CD4-positive, alpha-beta memory T cell (primary cell): Measurements from ENCODE around the gene MPHOSPH9. TPM values are rescaled to one million over a fixed set of nuclear protein-coding genes. Genes with fewer than 3 reads are reported as not detected.
"Not testable (repeated sequence)": the region's sequence is repeated elsewhere in the genome, so short reads cannot be mapped to it uniquely, and the experiment has no call there.

Experiments used
- CTCF ChIA-PET: fragments of 350-600 bp; sonication (Branson Sonifier 250); formaldehyde crosslinking; loops from one replicate; lab custom pipeline; 2021; ENCODE audit warnings: inconsistent platforms; ENCODE audit not compliant: partially characterized antibody; lab: Charles Lee
- POLR2A ChIA-PET: fragments of 350-600 bp; sonication (Branson Sonifier 250); formaldehyde crosslinking; loops from one replicate; lab custom pipeline; 2021; ENCODE audit not compliant: partially characterized antibody; lab: Charles Lee
- DNase-seq, 5 donors: peaks; one replicate each; pipeline versions ENCODE4 v3.0.0 to v3.0.0-alpha.2; 2020 to 2022; ENCODE audit warnings: mixed read lengths in 1 of 5
- H3K27ac ChIP-seq: one replicate; pipeline ENCODE4 v1.7.0; 2013; ENCODE audit warnings: low read depth, low read length
- H3K27me3 ChIP-seq: 2 replicates; pipeline ENCODE4 v1.7.0; 2013; ENCODE audit warnings: mild to moderate bottlenecking, low read length, moderate library complexity; ENCODE audit not compliant: insufficient read depth
- H3K36me3 ChIP-seq: 2 replicates; pipeline ENCODE4 v1.7.0; 2013; ENCODE audit warnings: mild to moderate bottlenecking, low read length, moderate library complexity; ENCODE audit not compliant: insufficient read depth
- H3K4me1 ChIP-seq: 2 replicates; pipeline ENCODE4 v1.7.0; 2013; ENCODE audit warnings: mild to moderate bottlenecking, low read length, moderate library complexity; ENCODE audit not compliant: insufficient read depth
- H3K4me3 ChIP-seq, 2 donors: one replicate each; pipeline ENCODE4 v1.7.0; 2013; ENCODE audit warnings: low read length in 2 of 2, mild to moderate bottlenecking in 1 of 2
- H3K9me3 ChIP-seq, 2 donors: one replicate each; pipeline ENCODE4 v1.7.0; 2013; ENCODE audit warnings: low read length in 2 of 2, control low read depth in 1 of 2; ENCODE audit not compliant: control insufficient read depth in 1 of 2
- H3K27ac Mint-ChIP-seq, 7 donors: one replicate each; pipeline ENCODE4 v1.8.0; 2020 to 2021; ENCODE audit warnings: mixed read lengths in 7 of 7, mild to moderate bottlenecking in 6 of 7, inconsistent platforms in 3 of 7, moderate library complexity in 3 of 7
- H3K27me3 Mint-ChIP-seq, 2 donors: one replicate each; pipeline ENCODE4 v1.8.0; 2020 to 2021; ENCODE audit warnings: mixed read lengths in 2 of 2
- H3K36me3 Mint-ChIP-seq, 2 donors: one replicate each; pipeline ENCODE4 v1.8.0; 2020 to 2021; ENCODE audit warnings: mixed read lengths in 2 of 2, inconsistent platforms in 1 of 2, mild to moderate bottlenecking in 1 of 2
- H3K4me1 Mint-ChIP-seq, 4 donors: one replicate each; pipeline ENCODE4 v1.8.0; 2020 to 2021; ENCODE audit warnings: mixed read lengths in 4 of 4, mild to moderate bottlenecking in 1 of 4
- H3K4me3 Mint-ChIP-seq, 8 donors: one replicate each; pipeline ENCODE4 v1.8.0; 2020 to 2021; ENCODE audit warnings: mixed read lengths in 8 of 8, mild to moderate bottlenecking in 7 of 8, moderate library complexity in 6 of 8, inconsistent platforms in 3 of 8
- H3K9me3 Mint-ChIP-seq, 8 donors: one replicate each; pipeline ENCODE4 v1.8.0; 2020 to 2021; ENCODE audit warnings: mixed read lengths in 8 of 8, mild to moderate bottlenecking in 5 of 8, inconsistent platforms in 3 of 8, moderate library complexity in 1 of 8
- intact Hi-C: fragments of 100-400 bp; cut with micrococcal nuclease; formaldehyde crosslinking; loops from one replicate; pipeline ENCODE4 v1.15.1; 2023
- polyA plus RNA-seq, 2 donors: library from polyadenylated mRNA; unstranded; fragments of 300-500 nt; fragmentation: Illumina TruSeq; gene quantifications; one replicate each; pipeline ENCODE4 v1.2.3, GENCODE V29; 2021
- total RNA-seq, 2 experiments: library from RNA; stranded (reverse); gene quantifications; one replicate each; pipeline ENCODE4 v1.2.3, GENCODE V29; 2021

The MPHOSPH9 gene
- total and polyA plus RNA-seq, 4 experiments from 2014 or later: 14.1 to 62.7 (median 45.1) TPM

GRCh38 chr12:123207815-123208214, 25.1 kb downstream of the MPHOSPH9 start:
- DNase-seq, H3K4me1 ChIP-seq, H3K4me3 Mint-ChIP-seq, H3K27me3 Mint-ChIP-seq, H3K9me3 ChIP-seq, intact Hi-C loops, H3K4me1 Mint-ChIP-seq, H3K27me3 ChIP-seq, H3K27ac Mint-ChIP-seq, H3K9me3 Mint-ChIP-seq, H3K27ac ChIP-seq, H3K4me3 ChIP-seq: not testable (repeated sequence)
- ChIA-PET POLR2A (interaction anchor here (0.7 kb wide), 1 partner anchor 67 kb away, joined by 3 read pairs; no protein-coding TSS in a partner anchor), CTCF (interaction anchor here (0.7 to 1.4 kb wide), 2 partner anchors 11 to 410 kb away, joined by 3 read pairs; no protein-coding TSS in a partner anchor)
- peaks cover 32 to 43% of the 10 kb centered on the region in 2 donors for H3K36me3 Mint-ChIP-seq
- peaks cover 16% of the 10 kb centered on the region for H3K36me3 ChIP-seq

- H3K27me3 ChIP-seq, H3K27ac Mint-ChIP-seq, H3K9me3 Mint-ChIP-seq, H3K27ac ChIP-seq, H3K4me1 Mint-ChIP-seq, H3K4me3 ChIP-seq, H3K27me3 Mint-ChIP-seq, H3K4me3 Mint-ChIP-seq, intact Hi-C loops, DNase-seq, H3K4me1 ChIP-seq, H3K9me3 ChIP-seq: not testable (repeated sequence)
- peaks cover 35 to 48% of the 10 kb centered on the region in 2 donors for H3K36me3 Mint-ChIP-seq
- ChIA-PET POLR2A (interaction anchor here (2.7 kb wide), 1 partner anchor 26 kb away, joined by 9 read pairs; the partner anchor contains the start of genes MPHOSPH9 and MTRFR), CTCF (interaction anchor here (1.4 kb wide), 1 partner anchor 12 kb away, joined by 3 read pairs; no protein-coding TSS in a partner anchor)
- H3K36me3 ChIP-seq: peaks cover 19% of the 10 kb centered on the region
Observed at GRCh38 chr12:123206794-123207193, 26.1 kb downstream of the MPHOSPH9 start.

- Mint-ChIP-seq H3K36me3 (peaks cover 21 to 42% of the 10 kb centered on the region in 2 donors), H3K27me3 (no peaks in the 10 kb centered on the region), H3K27ac (peak overlapping the region; percentile 36 to 94 (median 71)), H3K4me1 (peaks cover 10 to 15% (median 13%) of the 10 kb centered on the region in 4 donors), H3K4me3 (no peak overlapping the region), H3K9me3 (no peaks in the 10 kb centered on the region)
- Histone ChIP-seq H3K36me3 (peaks cover 9% of the 10 kb centered on the region), H3K27me3 (no peaks in the 10 kb centered on the region), H3K27ac (peak overlapping the region; percentile 9), H3K9me3 (no peaks in the 10 kb centered on the region), H3K4me3 (no peak overlapping the region), H3K4me1 (peaks cover 10% of the 10 kb centered on the region)
- intact Hi-C loops: loop anchor here (5.0 kb wide), 1 partner anchor 37 kb away; no protein-coding TSS in a partner anchor
- CTCF ChIA-PET: interaction anchor here (1.3 to 4.1 kb wide), 5 partner anchors 10 to 168 kb away, joined by 3 to 21 read pairs (median 4); no protein-coding TSS in a partner anchor
- POLR2A ChIA-PET: interaction anchor here (1.2 to 2.7 kb wide), 2 partner anchors 33 to 37 kb away, joined by 3 to 15 read pairs; partner anchors contain the start of genes MPHOSPH9 and MTRFR
- peak in 2 of 5 donors; percentile 0 to 3 for DNase-seq
Observed at GRCh38 chr12:123200414-123200813, 32.5 kb downstream of the MPHOSPH9 start.

- POLR2A ChIA-PET: interaction anchor here (1.2 to 2.7 kb wide), 2 partner anchors 33 to 37 kb away, joined by 3 to 15 read pairs; partner anchors contain the start of genes MPHOSPH9 and MTRFR
- no peak overlapping the region for H3K4me3 ChIP-seq
- H3K27me3 Mint-ChIP-seq: no peaks in the 10 kb centered on the region
- no peaks in the 10 kb centered on the region for H3K9me3 ChIP-seq
- peaks cover 10% of the 10 kb centered on the region for H3K4me1 ChIP-seq
- CTCF ChIA-PET: interaction anchor here (0.7 to 4.1 kb wide), 3 partner anchors 38 to 157 kb away, joined by 3 to 21 read pairs (median 4); no protein-coding TSS in a partner anchor
- peak overlapping the region in 5 of 7 donors; percentile 2 to 94 (median 70) for H3K27ac Mint-ChIP-seq
- no peaks in the 10 kb centered on the region for H3K9me3 Mint-ChIP-seq
- DNase-seq: no peak
- H3K4me1 Mint-ChIP-seq: peaks cover 10 to 15% (median 13%) of the 10 kb centered on the region in 4 donors
- no peak overlapping the region for H3K4me3 Mint-ChIP-seq
- peaks cover 9% of the 10 kb centered on the region for H3K36me3 ChIP-seq
- peaks cover 21 to 42% of the 10 kb centered on the region in 2 donors for H3K36me3 Mint-ChIP-seq
- no peaks in the 10 kb centered on the region for H3K27me3 ChIP-seq
- intact Hi-C loops: loop anchor here (5.0 kb wide), 1 partner anchor 37 kb away; no protein-coding TSS in a partner anchor
- no peak overlapping the region for H3K27ac ChIP-seq
Observed at GRCh38 chr12:123199936-123200335, 33.0 kb downstream of the MPHOSPH9 start.

- Mint-ChIP-seq H3K4me3 (no peak overlapping the region), H3K27me3 (no peaks in the 10 kb centered on the region), H3K4me1 (peaks cover 0 to 2% (median 0%) of the 10 kb centered on the region in 4 donors), H3K36me3 (peaks cover 34 to 49% of the 10 kb centered on the region in 2 donors), H3K9me3 (no peaks in the 10 kb centered on the region), H3K27ac (peak overlapping the region in 1 of 7 donors; percentile 24)
- DNase-seq: no peak
- Histone ChIP-seq H3K27me3 (no peaks in the 10 kb centered on the region), H3K4me3 (no peak overlapping the region), H3K4me1 (no peaks in the 10 kb centered on the region), H3K27ac (no peak overlapping the region), H3K9me3 (no peaks in the 10 kb centered on the region), H3K36me3 (peaks cover 12% of the 10 kb centered on the region)
- POLR2A ChIA-PET: no interaction called here
- CTCF ChIA-PET: interaction anchor here (0.9 kb wide), 1 partner anchor 23 kb away, joined by 3 read pairs; no protein-coding TSS in a partner anchor
- intact Hi-C loops: no loop called here
Observed at GRCh38 chr12:123187637-123188036, 45.3 kb downstream of the MPHOSPH9 start.

- peaks cover 0 to 1% (median 0%) of the 10 kb centered on the region in 4 donors for H3K4me1 Mint-ChIP-seq
- H3K36me3 Mint-ChIP-seq: peaks cover 22 to 44% of the 10 kb centered on the region in 2 donors
- intact Hi-C loops: no loop called here
- no peaks in the 10 kb centered on the region for H3K4me1 ChIP-seq
- H3K27ac ChIP-seq: no peak overlapping the region
- no peak for DNase-seq
- peaks cover 16% of the 10 kb centered on the region for H3K36me3 ChIP-seq
- H3K9me3 Mint-ChIP-seq: no peaks in the 10 kb centered on the region
- no peak overlapping the region for H3K4me3 Mint-ChIP-seq
- CTCF ChIA-PET: interaction anchor here (1.2 to 2.5 kb wide), 3 partner anchors 12 to 137 kb away, joined by 3 to 9 read pairs (median 4); no protein-coding TSS in a partner anchor
- peak overlapping the region in 1 of 7 donors; percentile 32 for H3K27ac Mint-ChIP-seq
- no peak overlapping the region for H3K4me3 ChIP-seq
- POLR2A ChIA-PET: no interaction called here
- H3K27me3 Mint-ChIP-seq: no peaks in the 10 kb centered on the region
- no peaks in the 10 kb centered on the region for H3K27me3 ChIP-seq
- no peaks in the 10 kb centered on the region for H3K9me3 ChIP-seq
Observed at GRCh38 chr12:123180171-123180570, 52.8 kb downstream of the MPHOSPH9 start.

- Mint-ChIP-seq H3K27ac (no peak overlapping the region), H3K4me3 (no peak overlapping the region), H3K9me3 (no peaks in the 10 kb centered on the region), H3K36me3 (peaks cover 24 to 35% of the 10 kb centered on the region in 2 donors), H3K27me3 (no peaks in the 10 kb centered on the region), H3K4me1 (peaks cover 0 to 6% (median 4%) of the 10 kb centered on the region in 4 donors)
- Histone ChIP-seq H3K27ac (no peak overlapping the region), H3K27me3 (no peaks in the 10 kb centered on the region), H3K9me3 (no peaks in the 10 kb centered on the region), H3K4me3 (no peak overlapping the region), H3K36me3 (peaks cover 22% of the 10 kb centered on the region), H3K4me1 (no peaks in the 10 kb centered on the region)
- no peak for DNase-seq
- intact Hi-C loops: no loop called here
- CTCF ChIA-PET: no interaction called here
- POLR2A ChIA-PET: no interaction called here
Observed at GRCh38 chr12:123171967-123172366, 61.0 kb downstream of the MPHOSPH9 start.
